GM23338 (cell line): Measurements from ENCODE around the gene DLG2.

Experiments
- CREB1 ChIP-seq: fragments of 250-450 bp; sonication (Bioruptor Pico); IDR thresholded peaks from 2 replicates; pipeline ENCODE4 v1.5.0; 2020; ENCODE audit warnings: low read depth, mild to moderate bottlenecking, moderate library complexity
- CTCF ChIP-seq, 2 experiments: fragments of 200-600 bp in 1 of 2; sonication (generic) in 1 of 2; conservative IDR thresholded peaks; 2 replicates each; pipeline versions ENCODE4 v1.5.1 to v1.6.1; 2016 to 2017; ENCODE audit warnings: antibody characterized with exemption in 2 of 2, low read depth in 2 of 2, mild to moderate bottlenecking in 2 of 2, moderate library complexity in 1 of 2
- ETS1 ChIP-seq: IDR thresholded peaks from 2 replicates; pipeline ENCODE4 v1.6.1; 2016; ENCODE audit warnings: antibody characterized with exemption
- EZH2 ChIP-seq: fragments of 200-600 bp; sonication (generic); IDR thresholded peaks from one replicate; pipeline ENCODE4 v1.8.0; 2017; ENCODE audit warnings: antibody characterized with exemption, mild to moderate bottlenecking, low read depth; ENCODE audit not compliant: unreplicated experiment
- EZH2phosphoT487 ChIP-seq: fragments of 200-600 bp; sonication (generic); IDR thresholded peaks from one replicate; pipeline ENCODE4 v1.8.1; 2018; ENCODE audit warnings: antibody characterized with exemption; ENCODE audit not compliant: unreplicated experiment
- JUNB ChIP-seq: IDR thresholded peaks from one replicate; pipeline ENCODE4 v1.6.1; 2016; ENCODE audit warnings: antibody characterized with exemption; ENCODE audit not compliant: unreplicated experiment
- NANOG ChIP-seq: IDR thresholded peaks from 2 replicates; pipeline ENCODE4 v1.6.1; 2016; ENCODE audit warnings: antibody characterized with exemption, borderline replicate concordance
- POLR2AphosphoS5 ChIP-seq: IDR thresholded peaks from 2 replicates; pipeline ENCODE4 v1.6.1; 2016; ENCODE audit warnings: antibody characterized with exemption, low read depth
- REST ChIP-seq: IDR thresholded peaks from one replicate; pipeline ENCODE4 v1.6.1; 2018; ENCODE audit warnings: antibody characterized with exemption; ENCODE audit not compliant: unreplicated experiment
- STAT1 ChIP-seq: IDR thresholded peaks from one replicate; pipeline ENCODE4 v1.6.1; 2016; ENCODE audit warnings: antibody characterized with exemption; ENCODE audit not compliant: unreplicated experiment
- ZNF114 ChIP-seq: fragments of 250-450 bp; sonication (Bioruptor Pico); IDR thresholded peaks from 2 replicates; pipeline ENCODE4 v1.5.0; 2020; ENCODE audit warnings: mild to moderate bottlenecking, moderate library complexity
- ZNF331 ChIP-seq: fragments of 250-450 bp; sonication (Bioruptor Pico); IDR thresholded peaks from 2 replicates; pipeline ENCODE4 v1.5.0; 2020; ENCODE audit warnings: low read depth, mild to moderate bottlenecking, moderate library complexity
- ZNF462 ChIP-seq: fragments of 250-450 bp; sonication (Bioruptor Pico); IDR thresholded peaks from 2 replicates; pipeline ENCODE4 v1.5.0; 2020; ENCODE audit warnings: mild to moderate bottlenecking, moderate library complexity

- TF ChIP-seq CTCF (conservative IDR thresholded peaks at IDR 0.05; ENCODE audit: low read depth in 2 of 2): no peak
- TF ChIP-seq POLR2AphosphoS5: no peak
- TF ChIP-seq EZH2phosphoT487: no peak
- TF ChIP-seq CREB1: no peak
- TF ChIP-seq EZH2: no peak
- no peak for TF ChIP-seq ZNF331 (CRISPR knock-in tag)
- no peak for TF ChIP-seq REST
- no peak for TF ChIP-seq ZNF114 (CRISPR knock-in tag)
- no peak for TF ChIP-seq JUNB
- TF ChIP-seq STAT1: no peak
- no peak for TF ChIP-seq ETS1
- TF ChIP-seq NANOG: no peak
- TF ChIP-seq ZNF462 (CRISPR knock-in tag): no peak
These were observed 2217.3 kb downstream of the DLG2 start for GRCh38 chr11:83409891-83410290.
